ENCODE data around the gene TNFRSF21. TPM values are rescaled to one million over a fixed set of nuclear protein-coding genes. Genes with fewer than 3 reads are reported as not detected.

The TNFRSF21 gene
- total and polyA plus RNA-seq, 2 of the 8 experiments (the other 6 are each of a cell fraction or from before 2014, with no cell fraction given), result 16.4 to 52.7 TPM

DNA sequence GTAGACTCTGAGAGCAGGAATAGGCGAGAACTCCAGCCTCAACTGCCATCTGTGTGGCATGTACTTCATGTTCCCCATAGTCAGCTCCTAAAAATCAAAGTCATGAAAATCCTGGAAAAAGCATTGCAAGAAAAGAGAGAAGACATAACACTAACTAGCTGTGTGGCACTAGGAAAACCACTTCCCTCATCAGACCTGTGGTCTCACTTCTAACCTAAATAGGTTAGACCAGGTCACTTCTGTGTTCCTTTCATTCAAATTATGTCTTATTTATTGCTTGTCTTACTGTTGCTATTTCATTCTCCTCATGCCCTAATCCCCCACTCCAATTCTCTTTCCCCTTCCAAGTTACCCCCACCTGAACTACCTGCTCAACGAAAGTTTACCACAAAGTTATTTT, 70.2 kb downstream of the TNFRSF21 start:
- Histone ChIP-seq H3K4me2 (ENCODE audit: insufficient read depth in 1 of 2, low read depth in 2 of 2, low read length in 2 of 2) (no peak overlapping the region), H3K9ac (replicated peaks in 1 of 4; ENCODE audit: extremely low read depth in 1 of 4, low read depth in 3 of 4, low read length in 3 of 4) (no peak overlapping the region), H3K79me2 (ENCODE audit: control insufficient read depth in 1 of 2, insufficient read depth in 2 of 2, low read length in 2 of 2) (peaks cover 0 to 22% of the 10 kb centered on the region in 2 experiments; a peak in 2 of 4 replicates), H2AFZ (ENCODE audit: low read length) (no peak overlapping the region), H3K4ac (replicated peaks; ENCODE audit: insufficient read length, low read depth, low read length) (no peak overlapping the region), H4K91ac (replicated peaks; ENCODE audit: insufficient read length, low read length) (no peak overlapping the region), H2BK12ac (ENCODE audit: low read depth, low read length) (no peak overlapping the region), H4K5ac (ENCODE audit: insufficient read length, low read depth, low read length) (no peak overlapping the region), H4K8ac (ENCODE audit: extremely low read depth, insufficient read depth, low read length) (no peak overlapping the region), H3K56ac (replicated peaks; ENCODE audit: insufficient read length, low read depth, low read length) (no peak overlapping the region), H3K36me3 (ENCODE audit: control insufficient read depth in 2 of 4, insufficient read depth in 4 of 4, low read length in 3 of 4) (peaks cover 0 to 5% (median 1%) of the 10 kb centered on the region in 4 experiments; a peak in 2 of 8 replicates), H3K14ac (ENCODE audit: insufficient read length) (no peak overlapping the region), H3K23me2 (ENCODE audit: low read depth, low read length) (no peaks in the 10 kb centered on the region), H3K23ac (ENCODE audit: insufficient read length) (no peak overlapping the region), H2BK15ac (ENCODE audit: low read length) (no peak overlapping the region), H3K27ac (ENCODE audit: low read depth, low read length) (no peak overlapping the region), H3K9me3 (ENCODE audit: insufficient read depth in 2 of 2, low read depth in 1 of 2, low read length in 1 of 2) (no peaks in the 10 kb centered on the region), H3K79me1 (ENCODE audit: low read depth, low read length) (no peaks in the 10 kb centered on the region; the same call in 1 of the 2 replicates), H2BK5ac (ENCODE audit: low read depth, low read length) (no peak overlapping the region), H2BK120ac (replicated peaks; ENCODE audit: low read depth, low read length) (no peak overlapping the region), H4K20me1 (replicated peaks in 1 of 2; ENCODE audit: control insufficient read depth in 1 of 2, insufficient read depth in 2 of 2, low read length in 2 of 2) (no peaks in the 10 kb centered on the region), H3K4me3 (ENCODE audit: extremely low read depth in 1 of 4, insufficient read depth in 2 of 4, low read depth in 3 of 4, low read length in 4 of 4) (no peak overlapping the region), H3K27me3 (replicated peaks in 1 of 4; ENCODE audit: control insufficient read depth in 3 of 4, extremely low read depth in 1 of 4, insufficient read depth in 3 of 4, low read length in 3 of 4) (no peaks in the 10 kb centered on the region), H3K18ac (ENCODE audit: extremely low read depth, low read length) (no peak overlapping the region), H2BK20ac (ENCODE audit: low read length) (no peak overlapping the region), H3K4me1 (replicated peaks in 1 of 4; ENCODE audit: control insufficient read depth in 3 of 4, insufficient read depth in 4 of 4, low read length in 3 of 4) (peaks cover 0 to 5% (median 3%) of the 10 kb centered on the region in 4 experiments; a peak in 3 of 7 replicates), H2AK5ac (ENCODE audit: low read depth, low read length) (no peak overlapping the region)
- FAIRE-seq (no peak), DNase-seq (ENCODE audit: low read depth in 1 of 2, low spot score in 2 of 2) (no peak)
- ChIA-PET CTCF (ENCODE audit: partially characterized antibody) (no interaction called here), POLR2A (ENCODE audit: partially characterized antibody) (no interaction called here)
- 79% methylated on average over 2 of the region's 2 CpGs; no CpG with 5 or more reads in 1 of the 2 experiments for WGBS, 2 experiments (ENCODE audit: extremely low coverage in 1 of 2, insufficient coverage in 1 of 2, insufficient read length in 1 of 2, insufficient replicate concordance in 2 of 2, low coverage in 1 of 2, low lambda C conversion rate in 2 of 2, missing lambda C conversion rate in 1 of 2)
- TF ChIP-seq, protein P1, sequence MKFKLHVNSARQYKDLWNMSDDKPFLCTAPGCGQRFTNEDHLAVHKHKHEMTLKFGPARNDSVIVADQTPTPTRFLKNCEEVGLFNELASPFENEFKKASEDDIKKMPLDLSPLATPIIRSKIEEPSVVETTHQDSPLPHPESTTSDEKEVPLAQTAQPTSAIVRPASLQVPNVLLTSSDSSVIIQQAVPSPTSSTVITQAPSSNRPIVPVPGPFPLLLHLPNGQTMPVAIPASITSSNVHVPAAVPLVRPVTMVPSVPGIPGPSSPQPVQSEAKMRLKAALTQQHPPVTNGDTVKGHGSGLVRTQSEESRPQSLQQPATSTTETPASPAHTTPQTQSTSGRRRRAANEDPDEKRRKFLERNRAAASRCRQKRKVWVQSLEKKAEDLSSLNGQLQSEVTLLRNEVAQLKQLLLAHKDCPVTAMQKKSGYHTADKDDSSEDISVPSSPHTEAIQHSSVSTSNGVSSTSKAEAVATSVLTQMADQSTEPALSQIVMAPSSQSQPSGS (IDR thresholded peaks at IDR 0.05; ENCODE audit: low read length), result no peak
- TF ChIP-seq GABPA (IDR thresholded peaks at IDR 0.05; ENCODE audit: borderline replicate concordance, insufficient read depth, low read length), result no peak
